ENCODE measurements around the gene PANK2. TPM values are rescaled to one million over a fixed set of nuclear protein-coding genes. Genes with fewer than 3 reads are reported as not detected.
"Not testable (repeated sequence)": the region's sequence is repeated elsewhere in the genome, so short reads cannot be mapped to it uniquely, and the experiment has no call there.

Gene PANK2
- total RNA-seq = 10 to 100 TPM; 35.7 to 44.1 (median 42.3) TPM

- DNase-seq (ENCODE audit: low spot score in 2 of 2) = peak; percentile 99 to 100
- intact Hi-C loops (cut with DNase I; ENCODE audit: low total_unique reads) = no loop called here
- TF ChIP-seq CTCF (IDR thresholded peaks at IDR 0.05) = peak in 1 of 3 donors; percentile 64
- peak in 1 of 2 donors; percentile 89 for TF ChIP-seq POLR2A (IDR thresholded peaks at IDR 0.05)
- WGBS, 2 donors = 0 to 1% methylated on average over 33 to 70 of the region's 72 CpGs
- H3K4me3 ChIP-seq (ENCODE audit: low read depth, poor library complexity, severe bottlenecking) = peak within 1 kb of the TSS; percentile 84
These were observed at the start of gene PANK2 for GRCh38 chr20:3888622-3889488. Gene PANK2 (plus strand): TSS chr20:3889387.

- DNase-seq (ENCODE audit: low spot score in 2 of 2); H3K4me3 ChIP-seq (ENCODE audit: low read depth, poor library complexity, severe bottlenecking); intact Hi-C loops (cut with DNase I; ENCODE audit: low total_unique reads): not testable (repeated sequence)
- WGBS, 2 donors = 90 to 93% methylated on average over 7 of the region's 7 CpGs
These were observed 49.0 kb upstream of the PANK2 start for GRCh38 chr20:3840201-3840600.

- 88 to 92% methylated on average over 7 of the region's 7 CpGs for WGBS, 2 donors
- TF ChIP-seq POLR2A (IDR thresholded peaks at IDR 0.05) (no peak), CTCF (IDR thresholded peaks at IDR 0.05) (no peak)
- intact Hi-C loops (cut with DNase I; ENCODE audit: low total_unique reads) = no loop called here
- no peak for DNase-seq (ENCODE audit: low spot score in 2 of 2)
- no peak overlapping the region for H3K4me3 ChIP-seq (ENCODE audit: low read depth, poor library complexity, severe bottlenecking)
These were observed 46.7 kb upstream of the PANK2 start for GRCh38 chr20:3842348-3842930.

GRCh38 chr20:3843490-3843889 lies 45.7 kb upstream of the PANK2 start:
- WGBS, 2 donors = 34 to 38% methylated on average over 5 of the region's 5 CpGs
- no peak for DNase-seq (ENCODE audit: low spot score in 2 of 2)
- no peak overlapping the region for H3K4me3 ChIP-seq (ENCODE audit: low read depth, poor library complexity, severe bottlenecking)
- intact Hi-C loops (cut with DNase I; ENCODE audit: low total_unique reads) = no loop called here
- TF ChIP-seq POLR2A (IDR thresholded peaks at IDR 0.05) (no peak), CTCF (IDR thresholded peaks at IDR 0.05) (no peak)

GRCh38 chr20:3843990-3844619 lies 45.1 kb upstream of the PANK2 start:
- WGBS, 2 donors = 88 to 97% methylated on average over 9 of the region's 9 CpGs
- H3K4me3 ChIP-seq (ENCODE audit: low read depth, poor library complexity, severe bottlenecking); DNase-seq (ENCODE audit: low spot score in 2 of 2); intact Hi-C loops (cut with DNase I; ENCODE audit: low total_unique reads): not testable (repeated sequence)

GRCh38 chr20:3846378-3846739 lies 42.8 kb upstream of the PANK2 start:
- H3K4me3 ChIP-seq (ENCODE audit: low read depth, poor library complexity, severe bottlenecking) = peak overlapping the region; percentile 71
- 0 to 1% methylated on average over 16 to 22 of the region's 22 CpGs for WGBS, 2 donors
- no peak for DNase-seq (ENCODE audit: low spot score in 2 of 2)
- TF ChIP-seq CTCF (IDR thresholded peaks at IDR 0.05) (no peak), POLR2A (IDR thresholded peaks at IDR 0.05) (no peak)
- intact Hi-C loops (cut with DNase I; ENCODE audit: low total_unique reads) = no loop called here

Data from lower leg skin (tissue), 4 donors.